NCI-H1436 treated with DMSO at 0.1 percent for 48 hours (cell line): ENCODE measurements around the gene LSM10.

Experiments used
- DNase-seq: peaks from one replicate; lab custom pipeline; 2025; lab: John Stamatoyannopoulos, UW

LSM10 gene

GRCh38 chr1:36397378-36398230, at the start of gene LSM10:
TSS of gene LSM10 (minus strand) at chr1:36397908. CDS start at chr1:36394129, 3,779 bp downstream.
- DNase-seq, result peak; percentile 8

DNA sequence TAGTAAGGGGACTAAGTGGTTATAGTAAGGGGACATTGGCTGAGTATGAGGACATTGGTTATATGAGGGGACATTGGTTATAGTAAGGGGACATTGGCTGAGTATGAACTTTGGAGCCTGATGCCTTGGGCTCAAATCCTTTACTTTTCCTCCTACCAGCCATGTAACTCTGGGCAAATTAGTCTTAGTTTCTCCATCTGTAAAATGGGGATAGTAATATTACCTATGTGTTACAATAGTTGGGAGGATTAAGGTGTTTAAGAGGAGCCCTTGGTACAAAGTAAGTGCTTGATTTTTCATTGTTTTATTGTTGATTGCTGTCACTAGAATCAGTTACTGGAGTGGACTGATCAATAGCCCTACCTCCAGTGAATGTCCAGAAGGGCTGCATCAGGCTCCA, 49.7 kb upstream of the LSM10 start:
- no peak for DNase-seq

DNA sequence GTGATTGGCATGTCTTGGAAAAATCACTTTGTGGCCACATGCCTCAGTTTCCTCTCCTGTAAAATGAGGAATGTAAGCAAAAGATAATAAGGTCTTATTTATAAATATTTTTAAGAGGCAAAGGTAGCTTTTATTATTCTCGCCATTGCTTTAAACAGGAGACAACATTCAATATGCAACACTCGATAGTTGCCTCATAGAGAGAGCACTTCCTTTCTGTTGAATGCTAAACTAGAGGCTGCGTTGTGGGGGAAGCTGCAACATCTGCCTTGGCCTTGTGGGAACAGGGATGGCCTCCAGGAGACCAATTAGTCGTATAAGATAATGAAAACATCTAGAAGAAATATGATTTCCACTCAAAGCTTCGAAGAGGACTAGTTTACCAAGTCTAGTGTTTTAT, 49.0 kb upstream of the LSM10 start:
- DNase-seq, result no peak

DNA sequence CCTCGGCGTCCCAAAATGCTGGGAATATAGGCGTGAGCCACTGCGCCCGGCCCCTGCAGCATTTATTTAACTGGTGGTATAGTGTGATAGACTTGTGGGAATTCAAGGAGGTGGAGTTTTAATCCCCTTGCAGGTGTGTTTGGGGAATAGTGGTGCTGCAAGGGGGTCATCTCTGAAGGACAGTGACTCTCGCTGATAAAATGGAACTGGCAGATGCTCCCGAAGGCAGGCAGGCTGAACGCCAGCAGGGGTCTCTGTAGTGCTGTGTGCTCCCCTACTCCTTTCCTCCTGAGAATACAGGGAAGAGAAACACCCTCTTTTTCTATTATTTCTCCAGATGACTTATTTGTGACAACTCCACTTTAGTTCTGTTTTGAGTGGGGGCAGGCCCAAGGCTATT, 48.6 kb upstream of the LSM10 start:
- no peak for DNase-seq

GRCh38 chr1:36443297-36443696, 45.6 kb upstream of the LSM10 start:
- no peak for DNase-seq

DNA sequence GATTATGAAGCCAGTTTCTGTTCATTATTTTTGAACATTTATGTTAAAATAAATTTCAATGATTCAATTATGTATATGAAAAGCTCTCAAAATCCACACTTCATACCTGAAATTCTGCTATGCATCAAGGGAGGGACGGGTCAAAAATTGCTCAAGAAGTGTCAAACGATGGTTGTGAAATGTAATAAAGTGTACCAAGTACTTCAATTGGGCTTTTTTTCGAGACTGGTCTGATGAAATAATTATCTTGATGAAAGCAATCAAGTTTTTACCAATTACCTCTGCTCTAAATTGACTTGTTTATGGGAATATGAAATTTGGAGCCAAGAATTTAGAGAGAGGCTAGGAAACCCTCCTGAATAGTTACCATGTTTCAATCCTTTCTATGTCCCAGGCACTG, 44.6 kb upstream of the LSM10 start:
- no peak for DNase-seq

DNA sequence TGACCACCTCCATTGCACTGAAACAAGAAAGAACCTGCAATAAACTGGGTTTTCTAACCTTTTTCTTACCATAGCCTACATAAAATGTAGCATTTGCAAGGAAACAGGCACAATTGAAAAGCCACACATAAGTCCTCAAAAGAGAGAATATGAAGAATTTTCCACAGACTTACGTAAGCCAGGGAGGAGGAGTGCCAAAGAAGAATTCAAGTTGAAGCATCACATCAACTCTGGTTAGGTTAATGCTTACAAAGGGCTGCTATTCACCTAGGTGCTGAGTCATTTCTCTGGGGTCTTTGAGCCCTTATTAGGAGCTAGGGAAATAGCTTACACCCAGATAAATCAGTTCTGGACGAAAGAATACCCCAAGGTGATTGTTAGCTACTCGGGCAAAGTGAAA, 42.9 kb upstream of the LSM10 start:
- DNase-seq, result no peak

- DNase-seq, result no peak
These were observed 42.3 kb upstream of the LSM10 start for GRCh38 chr1:36440044-36440443.

DNA sequence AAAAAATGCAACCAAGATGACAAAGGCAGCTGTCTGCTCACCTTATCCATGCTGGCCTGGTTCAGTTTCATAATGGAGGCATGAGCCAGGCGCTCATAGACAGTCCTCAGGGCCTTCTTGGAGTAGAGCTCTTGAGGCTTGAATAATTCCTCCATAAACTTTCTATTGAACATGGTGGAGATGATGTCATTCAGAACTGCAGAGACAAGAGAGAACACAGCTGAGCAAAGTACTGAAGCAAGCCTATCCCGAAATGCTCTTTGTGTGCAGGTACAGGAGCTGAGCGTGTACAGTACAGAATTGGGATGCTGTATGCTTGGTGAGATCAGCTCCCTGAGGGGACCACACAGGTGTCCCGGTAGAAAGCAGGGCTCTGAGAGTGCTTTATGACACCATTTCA, 41.0 kb upstream of the LSM10 start:
- no peak for DNase-seq

GRCh38 chr1:36436821-36437220, 39.1 kb upstream of the LSM10 start:
- DNase-seq, result no peak

DNA sequence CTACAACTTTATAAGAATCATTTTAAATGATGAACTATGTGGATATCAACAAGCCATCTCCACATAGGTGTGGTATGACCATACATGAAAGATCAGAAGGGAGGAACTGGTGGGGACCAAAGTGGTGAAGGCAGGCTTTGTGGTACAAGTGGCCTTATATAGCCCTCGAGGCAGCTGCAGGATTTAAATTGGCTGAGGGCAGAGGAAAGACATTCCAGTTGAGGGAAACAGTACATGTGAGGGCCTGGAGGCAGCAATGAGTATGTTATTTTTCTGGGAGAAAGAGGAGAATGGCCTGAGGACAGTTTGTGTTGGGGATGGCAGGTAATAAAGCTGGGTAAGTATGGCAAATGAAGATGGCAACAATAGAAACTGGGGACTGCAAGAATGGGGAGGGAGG, 35.4 kb upstream of the LSM10 start:
- no peak for DNase-seq

GRCh38 chr1:36432616-36433015, 34.9 kb upstream of the LSM10 start:
- DNase-seq, result no peak

DNA sequence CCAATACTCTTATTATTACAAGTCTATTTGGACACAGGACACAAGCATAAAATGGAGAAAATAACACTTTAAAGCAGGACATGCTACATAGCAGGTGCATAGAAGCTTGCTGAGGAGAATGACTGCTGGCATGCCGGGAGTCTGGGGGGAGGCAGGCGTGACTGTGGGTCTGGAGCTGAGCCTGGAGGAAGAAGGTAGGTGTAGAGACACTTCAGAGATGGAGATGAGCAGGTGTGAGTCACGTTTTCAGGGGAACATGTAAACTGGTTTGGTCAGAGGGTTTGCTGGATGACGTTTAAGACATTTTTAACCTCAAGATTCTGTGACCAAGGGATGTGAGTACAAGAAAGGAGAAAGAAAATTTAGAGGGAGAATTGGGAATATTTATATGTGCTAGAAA, 28.1 kb upstream of the LSM10 start:
- DNase-seq, result no peak

DNA sequence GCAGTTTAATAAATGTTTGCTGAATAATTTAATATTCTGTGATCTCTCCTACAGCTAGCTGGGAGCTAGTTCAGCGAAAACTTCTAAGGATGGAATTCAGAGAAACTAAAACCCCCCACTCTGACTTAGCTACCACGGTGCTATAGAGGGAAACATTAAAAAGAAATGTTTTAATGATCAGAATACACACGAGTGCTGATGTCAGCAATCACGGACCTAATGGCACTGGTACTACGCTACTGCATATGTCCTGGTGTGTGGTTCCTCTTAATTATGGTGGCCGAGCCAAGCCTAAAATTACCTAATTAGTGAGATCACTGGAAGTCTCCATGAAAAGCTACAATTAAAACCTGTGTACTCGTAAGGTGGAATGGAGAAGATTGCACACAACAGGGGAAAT, 23.9 kb upstream of the LSM10 start:
- no peak for DNase-seq

GRCh38 chr1:36420836-36421317, 23.2 kb upstream of the LSM10 start:
- peak; percentile 40 for DNase-seq

DNA sequence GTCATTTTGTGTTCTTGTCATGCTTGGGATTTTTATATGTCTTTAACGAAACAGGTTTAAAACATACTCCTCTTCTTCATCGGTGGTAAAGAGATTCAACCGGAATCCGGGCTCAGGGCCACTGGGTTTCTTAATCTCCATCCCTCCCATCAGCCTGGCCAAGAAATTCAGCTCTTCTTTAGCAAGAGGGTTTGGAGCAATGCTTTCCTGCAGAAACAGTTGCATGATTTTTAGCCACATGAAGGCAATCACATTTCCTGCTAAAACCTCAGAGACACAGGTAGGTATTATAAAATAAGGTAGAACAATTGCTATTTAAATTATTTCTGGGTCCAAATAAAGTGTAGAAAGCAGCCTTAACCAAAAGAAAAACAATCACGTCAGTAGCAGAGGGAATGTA, 22.7 kb upstream of the LSM10 start:
- no peak for DNase-seq

DNA sequence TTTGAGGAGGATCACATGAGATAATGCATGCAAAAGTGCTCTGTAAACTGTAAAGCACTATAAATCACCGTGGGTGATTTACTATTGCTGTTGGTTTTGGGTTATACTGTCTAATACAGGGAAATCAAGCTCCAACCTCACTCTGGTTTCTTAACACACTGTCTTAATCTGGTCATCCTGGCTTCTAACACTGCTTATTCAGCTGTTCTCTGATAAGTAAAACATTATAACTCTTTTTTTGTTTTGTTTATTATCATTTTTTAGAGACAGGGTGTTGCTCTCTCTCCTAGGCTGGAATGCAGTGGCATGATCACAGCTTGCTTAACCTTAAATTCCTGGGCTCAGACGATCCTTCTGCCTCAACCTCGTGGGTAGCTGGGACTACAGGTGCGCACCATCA, 21.9 kb upstream of the LSM10 start:
- no peak for DNase-seq

DNA sequence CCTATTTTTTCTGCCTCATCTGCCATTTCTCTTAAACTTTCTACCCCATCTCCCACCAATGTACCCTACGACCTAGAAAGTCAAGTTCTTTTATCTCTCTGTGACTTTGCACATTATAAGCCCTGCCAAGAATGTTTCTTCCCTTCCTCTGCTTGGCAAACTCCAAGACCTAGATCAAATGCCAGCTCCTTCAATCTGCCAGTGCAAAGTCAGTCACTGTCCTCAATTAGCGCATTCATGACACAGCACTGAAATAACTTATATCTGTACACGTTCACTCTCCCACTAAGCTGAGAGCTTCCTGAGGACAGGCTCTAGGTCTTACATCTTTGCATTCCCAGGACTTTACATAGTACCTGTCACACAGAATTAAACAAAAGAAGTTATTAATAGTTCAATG, 21.4 kb upstream of the LSM10 start:
- DNase-seq, result no peak

DNA sequence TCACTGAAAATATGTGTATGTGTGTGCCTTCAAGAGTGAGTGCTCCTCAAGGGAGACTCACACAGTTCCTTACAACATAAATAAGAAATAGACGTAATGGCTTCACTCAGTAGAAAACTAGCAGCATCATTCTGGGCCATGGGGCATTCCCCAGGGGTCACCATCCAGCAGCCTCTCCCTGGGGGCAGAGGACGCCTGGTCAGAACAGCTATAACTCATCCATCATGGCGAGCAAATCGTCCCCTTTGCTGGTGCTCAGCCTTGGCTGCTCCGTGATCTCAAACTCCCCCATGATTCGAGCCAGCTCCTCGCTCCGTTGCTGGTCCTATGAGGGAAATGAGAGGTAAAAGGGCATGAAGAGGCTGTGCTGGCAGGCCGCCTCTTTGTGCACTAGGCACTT, 20.2 kb upstream of the LSM10 start:
- no peak for DNase-seq

GRCh38 chr1:36415661-36416326, 18.1 kb upstream of the LSM10 start:
- no peak for DNase-seq

DNA sequence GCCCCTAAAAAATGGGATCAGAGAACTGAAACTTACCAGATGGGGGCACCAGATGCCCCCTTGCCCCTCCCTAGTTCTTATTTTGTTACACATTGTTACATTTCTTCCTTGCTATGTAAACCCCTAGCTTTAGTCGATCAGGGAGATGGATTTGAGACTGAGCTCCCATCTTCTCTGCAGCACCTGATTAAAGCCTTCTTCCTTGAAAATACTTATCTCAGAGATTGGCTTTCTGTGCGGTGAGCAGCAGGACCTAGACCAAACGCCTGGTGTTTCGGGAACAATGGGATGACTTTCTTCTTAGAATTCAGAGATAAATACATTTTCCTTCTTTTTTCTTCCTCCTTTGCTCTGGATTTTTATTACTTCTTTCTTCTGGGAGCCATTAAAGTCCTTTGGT, 16.7 kb upstream of the LSM10 start:
- no peak for DNase-seq

- peak; percentile 31 for DNase-seq
These were observed 14.3 kb upstream of the LSM10 start for GRCh38 chr1:36411674-36412648.
